GM21515 (cell line): ENCODE measurements around the gene SEMA3D.
"Not testable (repeated sequence)": the region's sequence is repeated elsewhere in the genome, so short reads cannot be mapped to it uniquely, and the experiment has no call there.

ENCODE experiments used
- ATAC-seq: cut with Tn5 transposase; IDR thresholded peaks from one replicate; pipeline ENCODE4 v1.9.1; 2021; ENCODE audit not compliant: unreplicated experiment

The SEMA3D gene

DNA sequence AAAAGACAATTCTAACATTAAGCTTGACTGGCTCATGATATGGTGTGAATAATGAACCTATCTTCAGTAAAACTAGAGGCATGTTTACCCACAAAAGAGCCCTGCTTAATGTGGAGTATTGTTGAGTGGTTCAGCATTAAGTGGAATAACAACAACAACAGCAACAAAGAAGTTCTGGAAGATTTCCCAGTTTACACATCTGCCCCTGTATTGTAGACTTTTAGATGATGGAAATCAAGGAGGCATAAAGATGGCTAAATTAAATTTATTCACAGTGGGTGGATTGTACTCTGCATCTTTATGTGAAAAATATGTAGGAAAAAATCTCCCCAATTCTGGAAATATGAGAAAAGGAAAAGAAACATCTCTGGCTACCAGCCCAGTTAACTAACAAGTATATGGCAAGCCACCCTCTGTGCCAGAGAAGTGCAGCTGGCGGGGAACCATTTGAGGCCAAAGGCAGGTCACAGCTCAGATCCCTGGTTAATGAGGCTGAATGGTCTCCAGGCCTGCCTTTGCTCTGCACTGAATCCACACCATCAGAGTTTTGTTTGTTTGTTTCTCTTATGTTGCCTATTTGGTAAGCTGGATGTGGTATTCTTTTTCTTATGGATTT lies 186.0 kb downstream of the SEMA3D start:
- no peak for ATAC-seq

- no peak for ATAC-seq
Measured at GRCh38 chr7:84999450-84999849, 187.4 kb downstream of the SEMA3D start.

DNA sequence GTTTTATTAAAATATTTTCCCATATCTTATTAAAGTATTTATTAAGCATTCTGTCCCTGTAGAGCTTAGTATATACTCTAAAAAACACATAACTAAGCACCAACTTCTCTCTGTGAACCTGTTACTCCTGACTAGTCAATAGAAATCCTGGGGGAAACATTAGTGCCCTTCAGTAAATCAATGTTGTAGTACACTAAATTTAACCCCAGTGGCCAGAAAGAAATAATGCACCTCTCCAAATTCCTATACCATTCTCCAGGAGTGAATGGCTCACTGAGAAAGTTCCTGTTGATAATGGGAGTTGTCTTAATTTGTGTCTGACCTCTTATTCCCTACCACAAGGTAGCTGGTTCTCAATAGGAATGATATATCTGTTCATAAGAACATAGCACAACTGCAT lies 188.2 kb downstream of the SEMA3D start:
- ATAC-seq = no peak

DNA sequence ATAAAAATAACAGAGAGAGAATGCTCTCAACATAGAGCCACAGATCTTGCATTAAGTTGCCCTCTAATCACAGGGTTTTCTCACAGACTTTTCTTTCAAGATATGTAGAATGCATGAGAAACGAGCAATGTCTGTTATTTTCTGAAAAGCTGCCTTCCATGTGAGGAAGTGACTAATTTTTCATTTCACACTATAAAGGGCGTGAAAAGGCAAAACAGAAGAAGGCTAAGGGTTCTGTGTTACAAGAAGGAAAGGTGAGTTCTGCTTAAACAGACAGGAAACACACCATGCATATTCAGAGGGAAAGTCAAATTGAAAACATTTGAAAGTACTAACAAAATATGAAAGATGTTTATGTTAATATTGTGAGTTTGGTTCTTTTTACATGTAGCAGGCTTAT lies 189.2 kb downstream of the SEMA3D start:
- no peak for ATAC-seq

DNA sequence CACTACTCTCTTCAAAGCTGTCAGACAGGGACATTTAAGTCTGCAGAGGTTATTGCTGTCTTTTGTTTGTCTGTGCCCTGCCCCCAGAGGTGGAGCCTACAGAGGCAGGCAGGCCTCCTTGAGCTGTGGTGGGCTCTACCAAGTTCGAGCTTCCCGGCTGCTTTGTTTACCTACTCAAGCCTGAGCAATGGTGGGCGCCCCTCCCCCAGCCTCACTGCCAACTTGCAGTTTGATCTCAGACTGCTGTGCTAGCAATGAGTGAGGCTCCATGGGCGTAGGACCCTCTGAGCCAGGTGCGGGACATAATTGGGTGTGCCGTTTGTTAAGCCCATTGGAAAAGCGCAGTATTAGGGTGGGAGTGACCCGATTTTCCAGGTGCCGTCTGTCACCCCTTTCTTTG lies 193.9 kb downstream of the SEMA3D start:
- not testable (repeated sequence) for ATAC-seq

GRCh38 chr7:84985073-84985784 lies 201.6 kb downstream of the SEMA3D start:
- ATAC-seq = no peak

- ATAC-seq = no peak
Measured at GRCh38 chr7:84982199-84982598, 204.7 kb downstream of the SEMA3D start.

- no peak for ATAC-seq
Measured at GRCh38 chr7:84981055-84981976, 205.5 kb downstream of the SEMA3D start.

DNA sequence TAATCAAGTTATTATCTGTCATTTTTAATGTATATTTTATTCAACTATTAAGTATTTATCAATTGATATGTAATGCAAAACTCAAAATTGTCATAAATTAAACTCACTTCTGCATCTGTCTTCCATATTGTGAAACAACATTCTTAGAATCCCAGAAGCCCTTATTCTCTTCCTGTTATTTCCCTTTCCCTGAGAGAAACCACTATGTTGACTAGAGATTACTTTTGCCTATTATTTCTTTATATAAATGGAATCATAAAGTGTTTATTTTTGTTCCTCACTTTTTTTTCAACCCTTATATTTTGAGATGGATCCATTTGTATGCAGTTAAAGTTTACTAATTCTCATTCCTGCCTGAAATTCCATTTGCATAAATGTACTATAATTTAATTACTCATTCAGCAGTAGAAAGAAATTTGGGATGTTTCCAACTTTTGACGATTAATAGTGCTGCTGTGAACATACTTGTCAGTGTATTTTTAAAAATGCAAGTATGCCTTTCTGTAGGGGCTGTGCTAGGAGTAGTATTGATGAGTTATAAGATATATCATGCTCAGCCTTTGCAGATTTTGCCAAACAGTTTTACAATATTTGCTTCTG lies 211.2 kb downstream of the SEMA3D start:
- ATAC-seq = no peak

GRCh38 chr7:84971360-84971759 lies 215.5 kb downstream of the SEMA3D start:
- ATAC-seq = no peak

- ATAC-seq = no peak
Measured at GRCh38 chr7:84970670-84971069, 216.2 kb downstream of the SEMA3D start.

DNA sequence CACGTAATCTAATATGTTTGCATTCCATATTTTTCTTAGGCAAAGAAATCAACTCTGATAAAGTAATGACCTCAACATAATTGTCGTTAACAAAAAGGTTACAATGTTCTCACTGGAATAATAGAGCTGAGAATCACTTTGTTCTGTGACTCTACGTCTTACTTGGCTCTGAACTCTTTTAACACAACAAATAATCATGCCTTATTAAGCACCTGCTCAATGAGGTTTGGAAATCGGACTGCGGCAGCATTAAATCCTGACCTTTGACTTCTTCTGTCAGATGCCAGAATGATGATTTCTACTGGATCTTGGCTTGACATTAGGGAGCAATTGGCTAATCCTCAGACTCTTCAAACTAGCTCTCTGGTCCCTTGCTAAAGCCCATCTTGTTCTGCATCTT lies 233.6 kb downstream of the SEMA3D start:
- ATAC-seq = no peak

DNA sequence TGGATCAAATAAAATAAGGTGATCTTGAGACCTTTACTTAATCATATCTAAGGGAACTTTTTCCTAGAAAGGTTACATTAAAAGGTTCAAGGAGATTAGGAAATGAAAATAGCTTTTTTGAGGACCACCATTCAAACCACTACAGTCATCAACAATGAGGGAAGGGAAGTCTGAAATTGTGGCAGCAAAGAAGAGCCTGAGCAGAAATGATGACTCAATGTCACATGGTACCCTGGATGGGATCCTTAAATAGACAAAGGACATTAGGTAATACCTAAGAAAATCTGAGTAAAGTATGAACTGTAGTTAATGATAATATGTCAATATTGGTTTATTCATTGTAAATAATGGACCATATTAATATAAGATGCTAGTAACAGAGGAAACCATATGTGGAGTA lies 236.0 kb downstream of the SEMA3D start:
- ATAC-seq = no peak

DNA sequence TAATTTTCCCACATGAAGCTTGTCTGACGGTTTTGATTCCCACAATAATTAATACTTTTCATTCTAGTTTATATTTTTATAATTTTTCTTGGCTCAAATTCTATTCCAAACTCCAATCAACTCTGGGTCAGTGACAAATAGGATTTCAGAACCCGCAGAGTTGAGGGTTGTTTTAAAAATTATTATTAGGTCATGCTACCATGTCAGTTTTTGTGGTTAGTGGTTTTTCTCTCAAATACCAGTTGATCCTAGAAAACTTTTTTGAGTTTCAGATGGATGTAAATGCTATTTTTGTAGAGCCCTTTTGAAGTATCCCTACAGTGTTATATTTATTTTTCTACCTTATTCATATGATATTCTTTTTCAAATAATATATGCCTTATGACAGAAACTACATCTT lies 237.4 kb downstream of the SEMA3D start:
- no peak for ATAC-seq

GRCh38 chr7:84949067-84949466 lies 237.8 kb downstream of the SEMA3D start:
- ATAC-seq = no peak

DNA sequence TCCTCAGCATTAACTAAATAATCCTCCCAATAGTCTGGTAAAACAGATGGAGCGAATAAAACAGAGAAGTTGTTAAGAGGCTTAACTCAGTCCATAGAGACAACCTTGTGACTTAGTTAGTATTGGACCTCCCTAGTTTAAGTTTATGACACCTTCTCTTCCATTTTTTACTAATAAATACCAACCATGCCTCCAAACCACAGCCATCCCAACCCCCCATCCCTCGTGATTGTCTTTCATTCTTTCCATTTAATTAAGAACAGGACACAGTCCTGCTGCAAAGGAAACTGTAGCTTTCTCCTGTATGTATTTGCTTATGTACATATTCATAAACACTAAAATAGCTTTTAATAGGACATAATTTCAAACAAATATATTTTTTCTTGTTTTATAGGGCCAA lies 238.2 kb downstream of the SEMA3D start:
- ATAC-seq = no peak

DNA sequence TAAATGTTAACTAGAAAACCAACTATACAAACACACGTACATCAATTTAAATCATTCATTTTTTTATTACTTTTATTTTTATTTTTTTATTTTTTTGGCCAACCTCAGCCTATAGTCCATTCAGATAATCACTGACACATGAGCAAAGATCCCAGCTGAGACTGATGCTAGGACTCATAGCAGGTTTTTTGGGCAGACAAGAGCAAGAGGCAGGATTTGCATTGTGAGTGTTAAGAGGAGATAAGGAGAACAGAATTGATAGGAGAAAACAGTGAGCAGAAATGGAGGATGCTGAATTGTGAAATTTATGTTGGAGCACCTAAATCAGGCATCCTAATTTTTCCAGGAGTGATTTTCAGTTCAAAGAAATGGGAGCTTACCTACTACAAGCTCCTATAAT lies 240.3 kb downstream of the SEMA3D start:
- ATAC-seq = no peak
